OCI-LY7 (cell line): ENCODE data around the gene GOLGA8J.
"Not testable (repeated sequence)": the region's sequence is repeated elsewhere in the genome, so short reads cannot be mapped to it uniquely, and the experiment has no call there.

ENCODE experiments used
- EZH2phosphoT487 ChIP-seq: fragments of 200-600 bp; sonication (generic); IDR thresholded peaks from 2 replicates; pipeline ENCODE4 v1.6.1; 2018; ENCODE audit warnings: low read depth, borderline replicate concordance, mild to moderate bottlenecking, mixed run types, antibody characterized with exemption, low read length, moderate library complexity, mixed read lengths
- TF ChIP-seq, protein P1 (sequence below): fragments of 200-600 bp; sonication (generic); conservative IDR thresholded peaks from 2 replicates; pipeline ENCODE4 v1.5.1; 2014; ENCODE audit warnings: mild to moderate bottlenecking, antibody characterized with exemption, low read length, moderate library complexity, mixed read lengths

DNA sequence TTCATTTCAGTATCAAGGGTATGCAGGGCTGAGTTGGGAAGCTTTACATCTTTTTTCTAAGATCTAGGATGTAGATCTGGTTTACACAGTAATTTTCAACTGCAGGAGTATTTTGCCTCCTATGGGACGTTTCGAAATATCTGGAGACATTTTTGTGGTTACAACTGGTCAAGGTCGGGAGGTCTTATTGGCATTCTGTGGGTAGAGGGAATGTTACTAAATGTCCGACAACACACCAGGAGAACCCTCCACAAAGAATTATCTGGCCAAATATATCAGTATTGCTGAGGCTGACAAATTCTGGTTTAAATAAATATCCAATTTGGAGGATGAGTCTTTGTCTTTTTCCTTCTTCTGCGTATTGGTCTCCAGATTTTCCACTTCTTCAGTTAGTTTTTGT lies 1.9 kb upstream of the GOLGA8J start:
- TF ChIP-seq, protein P1, sequence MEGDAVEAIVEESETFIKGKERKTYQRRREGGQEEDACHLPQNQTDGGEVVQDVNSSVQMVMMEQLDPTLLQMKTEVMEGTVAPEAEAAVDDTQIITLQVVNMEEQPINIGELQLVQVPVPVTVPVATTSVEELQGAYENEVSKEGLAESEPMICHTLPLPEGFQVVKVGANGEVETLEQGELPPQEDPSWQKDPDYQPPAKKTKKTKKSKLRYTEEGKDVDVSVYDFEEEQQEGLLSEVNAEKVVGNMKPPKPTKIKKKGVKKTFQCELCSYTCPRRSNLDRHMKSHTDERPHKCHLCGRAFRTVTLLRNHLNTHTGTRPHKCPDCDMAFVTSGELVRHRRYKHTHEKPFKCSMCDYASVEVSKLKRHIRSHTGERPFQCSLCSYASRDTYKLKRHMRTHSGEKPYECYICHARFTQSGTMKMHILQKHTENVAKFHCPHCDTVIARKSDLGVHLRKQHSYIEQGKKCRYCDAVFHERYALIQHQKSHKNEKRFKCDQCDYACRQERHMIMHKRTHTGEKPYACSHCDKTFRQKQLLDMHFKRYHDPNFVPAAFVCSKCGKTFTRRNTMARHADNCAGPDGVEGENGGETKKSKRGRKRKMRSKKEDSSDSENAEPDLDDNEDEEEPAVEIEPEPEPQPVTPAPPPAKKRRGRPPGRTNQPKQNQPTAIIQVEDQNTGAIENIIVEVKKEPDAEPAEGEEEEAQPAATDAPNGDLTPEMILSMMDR, result not testable (repeated sequence)
- not testable (repeated sequence) for TF ChIP-seq EZH2phosphoT487
